Measurements from ENCODE around the gene FAM131B. TPM values are rescaled to one million over a fixed set of nuclear protein-coding genes. Genes with fewer than 3 reads are reported as not detected.

The FAM131B gene
- total and polyA plus RNA-seq, 8 donors: 0.60 to 2.3 (median 1.6) TPM

DNA sequence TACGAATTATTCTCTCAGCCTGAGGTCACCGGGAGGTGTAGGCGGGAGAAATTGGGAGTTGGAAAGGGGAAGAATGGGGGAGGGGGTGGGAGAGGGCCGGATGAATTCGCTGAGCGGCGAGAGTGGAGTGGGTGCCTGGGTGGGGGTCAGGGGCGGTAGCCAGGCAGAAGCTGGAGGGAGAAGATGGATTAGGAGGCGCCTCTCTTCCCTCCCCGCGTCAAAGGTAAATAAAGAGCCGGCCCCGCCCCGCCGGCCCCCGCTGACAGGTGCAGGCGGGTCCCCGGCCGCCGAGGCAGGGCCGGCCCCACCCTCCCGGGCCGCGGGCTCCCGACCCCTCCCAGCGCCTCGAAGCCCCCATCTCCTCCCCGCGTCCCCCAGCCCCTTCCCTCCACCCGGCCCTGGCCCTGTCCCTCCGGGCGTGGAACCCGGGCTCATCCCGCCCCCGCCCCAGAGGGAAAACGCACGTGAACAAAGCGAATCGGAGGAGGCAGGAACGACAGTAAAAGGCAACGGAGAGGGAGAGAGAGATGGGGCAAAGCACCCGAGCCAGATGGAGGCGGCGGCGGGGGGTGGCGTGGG, 872 bp downstream of the FAM131B start:
- no peak overlapping the region for H3K27ac ChIP-seq

DNA sequence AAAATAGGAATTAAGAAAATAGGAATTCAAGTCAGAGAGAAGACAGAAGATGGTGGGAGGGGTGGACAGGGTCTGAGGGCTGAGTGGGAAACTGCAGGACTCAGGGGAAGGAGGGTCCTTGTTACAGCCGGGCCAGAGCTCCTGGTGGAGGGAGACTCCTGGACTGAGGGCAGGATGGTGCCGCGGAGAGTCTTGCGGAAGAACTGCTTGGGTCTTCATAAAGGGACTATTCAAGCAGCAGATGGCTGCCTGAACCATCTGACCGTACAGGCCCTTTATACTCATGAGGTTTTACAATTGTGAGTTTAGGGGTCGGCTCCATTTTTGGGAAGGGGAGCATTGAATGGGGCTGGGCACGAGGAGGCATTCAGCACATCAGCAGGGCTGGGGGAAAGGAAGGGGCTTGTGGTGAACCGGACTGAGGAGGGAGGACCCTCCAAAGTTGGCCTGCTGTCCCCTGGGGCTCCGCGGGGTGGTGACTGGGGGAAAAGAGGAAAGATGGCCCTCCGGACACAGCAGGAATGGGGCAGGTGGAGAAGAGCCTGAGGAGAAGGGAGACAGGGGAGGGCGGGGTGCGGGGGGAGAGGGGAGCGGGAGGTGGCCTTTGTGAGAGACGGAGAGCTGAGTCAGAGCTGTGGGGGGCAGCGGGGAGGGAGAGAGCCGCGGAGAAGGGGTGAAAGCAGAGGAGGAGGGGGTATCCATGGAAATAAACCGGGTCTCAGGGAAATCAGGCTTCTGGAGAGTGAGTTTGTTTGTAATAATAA, 1.5 kb downstream of the FAM131B start:
- ATAC-seq: no peak
- intact Hi-C loops (cut with DNase I): no loop called here
- H3K27me3 ChIP-seq: peaks cover 19 to 75% of the 10 kb centered on the region in 2 donors

More for the DNA sequence above, 872 bp downstream of the FAM131B start:
- intact Hi-C loops (cut with DNase I): no loop called here
- Histone ChIP-seq H3K4me3 (peak overlapping the region; percentile 38 to 50), H3K4me1 (peaks cover 0 to 18% of the 10 kb centered on the region in 2 donors), H3K9me3 (no peaks in the 10 kb centered on the region), H3K27me3 (peaks cover 19 to 75% of the 10 kb centered on the region in 2 donors), H3K36me3 (no peaks in the 10 kb centered on the region)
- no peak for TF ChIP-seq CTCF (IDR thresholded peaks at IDR 0.05)
- ATAC-seq: peak; percentile 13
- DNase-seq: no peak

DNA sequence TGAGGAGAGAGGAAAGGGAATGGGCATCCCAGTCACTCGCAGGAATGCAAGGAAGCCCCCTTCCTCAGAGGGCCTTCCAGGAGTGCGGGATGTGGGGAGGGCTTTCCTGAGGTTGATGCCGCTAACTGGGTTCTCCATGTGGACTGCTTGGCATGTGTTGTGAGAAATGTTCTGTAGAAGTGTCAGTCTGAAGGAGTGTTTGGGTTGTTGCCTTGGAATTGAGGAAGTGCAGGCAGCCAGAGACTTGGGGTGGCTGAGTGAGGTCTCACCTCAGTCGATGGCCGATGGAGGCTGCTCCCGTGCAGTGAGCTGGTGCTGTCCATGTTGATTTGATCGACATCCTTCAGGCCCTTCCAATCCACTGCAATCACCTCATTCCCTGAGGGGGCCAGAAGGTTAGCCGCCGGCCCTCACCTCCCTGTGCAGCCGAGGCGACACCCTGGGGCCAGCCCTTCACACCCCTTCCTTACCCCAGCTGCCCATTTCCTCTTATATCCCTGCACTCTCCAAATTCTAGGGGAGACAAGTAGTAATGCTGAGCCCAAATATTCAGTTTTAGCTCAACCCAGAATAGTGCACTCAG, 2.7 kb downstream of the FAM131B start:
- intact Hi-C loops (cut with DNase I): no loop called here
- no peak for ATAC-seq
- Histone ChIP-seq H3K27ac (no peak overlapping the region), H3K27me3 (peaks cover 19 to 64% of the 10 kb centered on the region in 2 donors), H3K9me3 (no peaks in the 10 kb centered on the region), H3K4me3 (no peak overlapping the region), H3K36me3 (no peaks in the 10 kb centered on the region), H3K4me1 (peaks cover 0 to 18% of the 10 kb centered on the region in 2 donors)
- no peak for TF ChIP-seq CTCF (IDR thresholded peaks at IDR 0.05)
- DNase-seq: no peak

More for the DNA sequence above, 1.5 kb downstream of the FAM131B start:
- H3K4me3 ChIP-seq: no peak overlapping the region
- TF ChIP-seq CTCF (IDR thresholded peaks at IDR 0.05): no peak
- no peak for DNase-seq
- H3K27ac ChIP-seq: no peak overlapping the region
- H3K4me1 ChIP-seq: peaks cover 0 to 18% of the 10 kb centered on the region in 2 donors
- no peaks in the 10 kb centered on the region for H3K36me3 ChIP-seq
- H3K9me3 ChIP-seq: no peaks in the 10 kb centered on the region

DNA sequence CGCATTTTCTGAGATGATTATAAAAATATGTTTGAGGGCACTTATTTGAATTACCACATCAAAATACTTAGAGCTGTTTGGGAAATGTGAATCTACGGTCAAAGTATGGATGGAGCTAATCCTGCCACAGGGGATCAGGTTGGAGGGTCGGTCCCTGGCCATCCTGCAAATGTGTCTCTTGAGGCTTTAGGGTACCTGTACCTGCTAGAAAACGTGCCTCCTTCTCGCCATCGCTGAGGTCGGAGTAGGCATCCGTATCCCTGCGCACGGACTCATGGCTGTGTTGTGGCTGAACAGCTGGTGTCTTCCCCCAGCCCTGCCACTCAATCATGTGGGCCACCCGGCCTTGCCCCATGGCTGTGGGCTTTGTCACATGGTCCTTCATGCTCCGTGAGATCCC, 3.9 kb downstream of the FAM131B start:
- TF ChIP-seq CTCF (IDR thresholded peaks at IDR 0.05): no peak
- no peak for ATAC-seq

DNA sequence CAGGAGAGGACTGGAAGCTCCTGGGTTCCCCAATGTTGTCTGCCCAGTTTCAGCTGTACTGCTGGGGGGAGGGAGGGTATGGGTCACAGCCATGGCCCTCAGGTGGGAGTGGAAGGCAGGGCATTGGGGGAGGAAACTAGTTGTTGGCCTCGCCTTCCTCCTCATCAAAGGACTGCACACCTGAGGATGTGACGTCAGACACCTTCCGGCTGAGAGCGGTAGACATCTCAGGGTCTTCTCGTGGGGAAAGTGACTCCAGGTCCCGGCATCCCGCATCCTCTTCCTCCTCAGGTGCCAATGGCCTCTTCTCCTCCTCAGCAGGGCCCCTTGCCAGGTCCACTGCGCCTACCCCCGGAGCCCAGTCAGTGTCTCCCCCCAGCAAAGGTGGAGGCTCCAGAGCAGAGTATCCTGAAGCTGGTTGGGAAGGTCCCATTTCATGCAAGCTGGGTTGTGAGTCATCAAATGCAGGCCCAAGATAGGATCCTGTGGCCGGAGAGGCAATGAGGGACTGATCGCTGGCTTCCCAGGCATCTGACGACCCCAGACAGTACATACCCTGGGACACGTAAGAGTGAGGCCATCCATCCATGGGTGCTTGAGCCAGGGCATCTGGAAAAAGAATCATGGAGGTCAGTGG, 6.0 kb downstream of the FAM131B start:
- ATAC-seq (no peak), DNase-seq (no peak)
- no peak for TF ChIP-seq CTCF (IDR thresholded peaks at IDR 0.05)
- H3K36me3 ChIP-seq: no peaks in the 10 kb centered on the region
- H3K9me3 ChIP-seq: no peaks in the 10 kb centered on the region
- no peak overlapping the region for H3K4me3 ChIP-seq
- intact Hi-C loops (cut with DNase I): no loop called here
- peaks cover 0 to 3% of the 10 kb centered on the region in 2 donors for H3K4me1 ChIP-seq
- no peak overlapping the region for H3K27ac ChIP-seq
- H3K27me3 ChIP-seq: peaks cover 0 to 31% of the 10 kb centered on the region in 2 donors

More for the DNA sequence above, 3.9 kb downstream of the FAM131B start:
- no peak for DNase-seq
- Histone ChIP-seq H3K9me3 (no peaks in the 10 kb centered on the region), H3K4me1 (peaks cover 0 to 18% of the 10 kb centered on the region in 2 donors), H3K27ac (no peak overlapping the region), H3K27me3 (peaks cover 15 to 52% of the 10 kb centered on the region in 2 donors), H3K36me3 (no peaks in the 10 kb centered on the region), H3K4me3 (no peak overlapping the region)
- intact Hi-C loops (cut with DNase I): no loop called here

All from left lung (tissue), 10 donors.